Keratinocyte (primary cell): Measurements from ENCODE around the gene GLT6D1. TPM values are rescaled to one million over a fixed set of nuclear protein-coding genes. Genes with fewer than 3 reads are reported as not detected.

ENCODE experiments used
- DNase-seq: peaks from one replicate; pipeline ENCODE4 v3.0.0-alpha.2; 2011; ENCODE audit warnings: low read depth, missing footprints, low spot score
- FAIRE-seq: peaks from 2 replicates; lab custom pipeline; 2011; peaks lifted over from hg19 to GRCh38; lab: Jason Lieb, UNC
- H2AFZ ChIP-seq: 2 replicates; pipeline ENCODE4 v1.6.0; 2012; ENCODE audit warnings: low read length, control low read depth, inconsistent platforms; ENCODE audit not compliant: control insufficient read depth
- H3K27ac ChIP-seq: 2 replicates; pipeline ENCODE4 v1.5.1; 2011; ENCODE audit warnings: low read length; ENCODE audit not compliant: control insufficient read depth, insufficient read depth
- H3K27me3 ChIP-seq: 3 replicates; pipeline ENCODE4 v1.6.0; 2011; ENCODE audit warnings: low read length; ENCODE audit not compliant: control insufficient read depth, insufficient read depth; ENCODE audit errors: extremely low read depth
- H3K36me3 ChIP-seq, 2 experiments: 2 replicates in 1 of 2; 3 replicates in 1 of 2; pipeline ENCODE4 v1.5.1; 2011; ENCODE audit warnings: low read length in 2 of 2, mild to moderate bottlenecking in 1 of 2; ENCODE audit not compliant: control insufficient read depth in 2 of 2, insufficient read depth in 2 of 2; ENCODE audit errors: extremely low read depth in 1 of 2
- H3K4me1 ChIP-seq: 3 replicates; pipeline ENCODE4 v1.5.1; 2011; ENCODE audit warnings: low read length; ENCODE audit not compliant: control insufficient read depth, insufficient read depth; ENCODE audit errors: extremely low read depth
- H3K4me2 ChIP-seq: 3 replicates; pipeline ENCODE4 v1.6.0; 2011; ENCODE audit warnings: low read depth, low read length; ENCODE audit not compliant: control insufficient read depth, insufficient read depth; ENCODE audit errors: extremely low read depth
- H3K4me3 ChIP-seq, 3 experiments: fragments of 200-600 bp in 1 of 3; sonication (generic) in 1 of 3; 2 replicates in 2 of 3; 3 replicates in 1 of 3; pipeline ENCODE4 v1.5.1; 2011 to 2016; ENCODE audit warnings: low read length in 3 of 3, mild to moderate bottlenecking in 3 of 3, control low read depth in 2 of 3, inconsistent platforms in 1 of 3, low read depth in 1 of 3, mixed read lengths in 1 of 3, mixed run types in 1 of 3, moderate library complexity in 1 of 3; ENCODE audit not compliant: control insufficient read depth in 2 of 3, insufficient read depth in 2 of 3; ENCODE audit errors: extremely low read depth in 1 of 3
- H3K79me2 ChIP-seq: 2 replicates; pipeline ENCODE4 v1.6.0; 2012; ENCODE audit warnings: low read length; ENCODE audit not compliant: control insufficient read depth, insufficient read depth
- H3K9ac ChIP-seq: 3 replicates; pipeline ENCODE4 v1.6.0; 2011; ENCODE audit warnings: low read length; ENCODE audit not compliant: control insufficient read depth, insufficient read depth; ENCODE audit errors: extremely low read depth
- H3K9me1 ChIP-seq: 3 replicates; pipeline ENCODE4 v1.6.0; 2011; ENCODE audit warnings: low read length; ENCODE audit not compliant: control insufficient read depth, insufficient read depth; ENCODE audit errors: extremely low read depth
- H3K9me3 ChIP-seq: 2 replicates; pipeline ENCODE4 v1.5.1; 2012; ENCODE audit warnings: low read depth, low read length; ENCODE audit not compliant: control insufficient read depth
- H4K20me1 ChIP-seq: 3 replicates; pipeline ENCODE4 v1.6.0; 2011; ENCODE audit warnings: low read length; ENCODE audit not compliant: control insufficient read depth, insufficient read depth; ENCODE audit errors: extremely low read depth
- CTCF ChIP-seq, 3 experiments: IDR thresholded peaks in 1 of 3; conservative IDR thresholded peaks in 1 of 3; optimal IDR thresholded peaks in 1 of 3; 2 replicates in 2 of 3; 3 replicates in 1 of 3; pipeline versions ENCODE3 to v1.5.1; 2011; ENCODE audit warnings: low read length in 3 of 3, mild to moderate bottlenecking in 3 of 3, moderate library complexity in 2 of 3, control low read depth in 1 of 3, inconsistent platforms in 1 of 3; ENCODE audit not compliant: insufficient read depth in 2 of 3; ENCODE audit errors: extremely low read depth in 1 of 3
- EZH2 ChIP-seq: IDR thresholded peaks from one replicate; pipeline ENCODE4 v1.6.1; 2012; ENCODE audit warnings: inconsistent platforms, mild to moderate bottlenecking, low read length, moderate library complexity
- dilution Hi-C: fragments of 300-500 bp; cut with MboI; formaldehyde crosslinking; loops from one replicate; pipeline ENCODE4 v1.7.0; 2020; ENCODE audit warnings: low sequenced_read_pairs; ENCODE audit not compliant: extremely low pct_ligation_motif_present
- polyA plus RNA-seq, 5 experiments: library from polyadenylated mRNA; depleted of rRNA in 3 of 5; stranded (reverse) in 3 of 5; stranded (forward) in 1 of 5; unstranded in 1 of 5; fragments of >200 nt; gene quantifications; 1 replicate in 1 of 5; 2 replicates in 3 of 5; 3 replicates in 1 of 5; pipeline versions ENCODE4 v1.2.1 to v1.2.3, GENCODE V29; 2011 to 2012; ENCODE audit warnings: missing spikeins in 2 of 5, low read depth in 1 of 5, low replicate concordance in 1 of 5

The GLT6D1 gene
- polyA plus RNA-seq, 1 donor (not counting 4 experiments of a cell fraction or from before 2014, with no cell fraction given), result not detected

GRCh38 chr9:135687216-135687615 lies 47.9 kb upstream of the GLT6D1 start:
- no peak overlapping the region for H3K4me2 ChIP-seq
- H3K4me1 ChIP-seq, result no peaks in the 10 kb centered on the region
- peaks cover 1% of the 10 kb centered on the region for H3K9me3 ChIP-seq
- no peaks in the 10 kb centered on the region for H3K9me1 ChIP-seq
- no peaks in the 10 kb centered on the region for H3K36me3 ChIP-seq
- dilution Hi-C loops, result no loop called here
- DNase-seq, result no peak
- TF ChIP-seq EZH2 (no peak), CTCF (optimal IDR thresholded peaks at IDR 0.05 in 1 of 3, IDR thresholded peaks at IDR 0.05 in 1 of 3, conservative IDR thresholded peaks at IDR 0.05 in 1 of 3; ENCODE audit: extremely low read depth in 1 of 3, insufficient read depth in 2 of 3, low read length in 3 of 3) (no peak)
- H2AFZ ChIP-seq, result no peak overlapping the region
- no peaks in the 10 kb centered on the region for H3K79me2 ChIP-seq
- FAIRE-seq, result no peak
- no peak overlapping the region for H3K4me3 ChIP-seq
- no peaks in the 10 kb centered on the region for H3K27me3 ChIP-seq
- no peak overlapping the region for H3K27ac ChIP-seq
- no peak overlapping the region for H3K9ac ChIP-seq
- no peaks in the 10 kb centered on the region for H4K20me1 ChIP-seq

- no peak for DNase-seq
- Histone ChIP-seq H3K4me3 (no peak overlapping the region), H3K4me2 (no peak overlapping the region), H3K27ac (no peak overlapping the region), H2AFZ (no peak overlapping the region), H3K36me3 (no peaks in the 10 kb centered on the region), H3K79me2 (no peaks in the 10 kb centered on the region), H3K27me3 (no peaks in the 10 kb centered on the region), H3K9me1 (no peaks in the 10 kb centered on the region), H4K20me1 (no peaks in the 10 kb centered on the region), H3K4me1 (no peaks in the 10 kb centered on the region), H3K9ac (no peak overlapping the region), H3K9me3 (no peaks in the 10 kb centered on the region)
- no peak for TF ChIP-seq CTCF (optimal IDR thresholded peaks at IDR 0.05 in 1 of 3, IDR thresholded peaks at IDR 0.05 in 1 of 3, conservative IDR thresholded peaks at IDR 0.05 in 1 of 3; ENCODE audit: extremely low read depth in 1 of 3, insufficient read depth in 2 of 3, low read length in 3 of 3)
- no peak for TF ChIP-seq EZH2
- dilution Hi-C loops, result no loop called here
- FAIRE-seq, result no peak
Observed at GRCh38 chr9:135684691-135685090, 45.4 kb upstream of the GLT6D1 start.
